Gastroesophageal sphincter (tissue), 3 donors: ENCODE measurements around the gene ITLN2.

ENCODE experiments used
- CTCF ChIP-seq, 4 experiments: fragments of 200-600 bp in 2 of 4; fragments of 450-650 bp in 2 of 4; sonication (generic) in 1 of 4; IDR thresholded peaks; one replicate each; pipeline ENCODE4 v1.5.1; 2017 to 2019; ENCODE audit warnings: antibody characterized with exemption in 4 of 4, mild to moderate bottlenecking in 2 of 4, moderate library complexity in 2 of 4
- EP300 ChIP-seq: sonication (generic); formaldehyde crosslinking; IDR thresholded peaks from one replicate; pipeline ENCODE4 v1.6.1; 2017; ENCODE audit warnings: antibody characterized with exemption, mild to moderate bottlenecking
- POLR2A ChIP-seq, 2 donors: fragments of 450-650 bp; IDR thresholded peaks; one replicate each; pipeline ENCODE4 v1.6.1; 2017; ENCODE audit warnings: antibody characterized with exemption in 2 of 2, mild to moderate bottlenecking in 2 of 2, moderate library complexity in 1 of 2

GRCh38 chr1:161001525-161001924 lies 46.9 kb upstream of the ITLN2 start:
- TF ChIP-seq POLR2A (IDR thresholded peaks at IDR 0.05) (no peak), CTCF (IDR thresholded peaks at IDR 0.05) (no peak), EP300 (no peak)
